Measurements from ENCODE around the gene SLC23A3.

Gene SLC23A3

GRCh38 chr2:219169930-219170654 lies at the start of gene SLC23A3:
SLC23A3 (minus strand) TSS chr2:219170029; CDS start chr2:219169984, 45 bp downstream.
- no peak for DNase-seq

- DNase-seq = peak; percentile 90
Measured at GRCh38 chr2:219218732-219219701, 49.2 kb upstream of the SLC23A3 start, which contains the start of gene ABCB6. ABCB6 (minus strand) TSS chr2:219218958; CDS start chr2:219218673, 285 bp downstream.

- DNase-seq = peak; percentile 43
Measured at GRCh38 chr2:219218217-219218731, 48.4 kb upstream of the SLC23A3 start.

GRCh38 chr2:219216535-219216915 lies 46.7 kb upstream of the SLC23A3 start:
- DNase-seq = no peak

GRCh38 chr2:219215871-219216534 lies 46.2 kb upstream of the SLC23A3 start:
- DNase-seq = no peak

GRCh38 chr2:219214786-219215185 lies 45.0 kb upstream of the SLC23A3 start:
- DNase-seq = no peak

GRCh38 chr2:219214141-219214540 lies 44.3 kb upstream of the SLC23A3 start:
- no peak for DNase-seq

- DNase-seq = no peak
Measured at GRCh38 chr2:219213486-219214071, 43.8 kb upstream of the SLC23A3 start.

GRCh38 chr2:219213026-219213415 lies 43.2 kb upstream of the SLC23A3 start:
- no peak for DNase-seq

GRCh38 chr2:219210886-219211362 lies 41.1 kb upstream of the SLC23A3 start:
- DNase-seq = no peak

- no peak for DNase-seq
Measured at GRCh38 chr2:219210196-219210885, 40.5 kb upstream of the SLC23A3 start.

- DNase-seq = no peak
Measured at GRCh38 chr2:219209236-219210195, 39.7 kb upstream of the SLC23A3 start.

GRCh38 chr2:219207884-219208740 lies 38.3 kb upstream of the SLC23A3 start:
- no peak for DNase-seq

- DNase-seq = peak; percentile 59
Measured at GRCh38 chr2:219207134-219207883, 37.5 kb upstream of the SLC23A3 start.

GRCh38 chr2:219206328-219207133 lies 36.7 kb upstream of the SLC23A3 start, which contains the start of gene ZFAND2B:
ZFAND2B (plus strand) TSS chr2:219206782; CDS start chr2:219206988, 206 bp downstream.
- peak; percentile 86 for DNase-seq

GRCh38 chr2:219205981-219206327 lies 36.1 kb upstream of the SLC23A3 start:
- no peak for DNase-seq

- no peak for DNase-seq
Measured at GRCh38 chr2:219205165-219205538, 35.3 kb upstream of the SLC23A3 start.

All from amniotic stem cell (primary cell).